CD4-positive, alpha-beta memory T cell (primary cell): ENCODE results near the gene AK5. TPM values are rescaled to one million over a fixed set of nuclear protein-coding genes. Genes with fewer than 3 reads are reported as not detected.

ENCODE experiments used
- CTCF ChIA-PET: fragments of 350-600 bp; sonication (Branson Sonifier 250); formaldehyde crosslinking; loops from one replicate; lab custom pipeline; 2021; ENCODE audit warnings: inconsistent platforms; ENCODE audit not compliant: partially characterized antibody; lab: Charles Lee
- POLR2A ChIA-PET: fragments of 350-600 bp; sonication (Branson Sonifier 250); formaldehyde crosslinking; loops from one replicate; lab custom pipeline; 2021; ENCODE audit not compliant: partially characterized antibody; lab: Charles Lee
- DNase-seq, 5 donors: peaks; one replicate each; pipeline versions ENCODE4 v3.0.0 to v3.0.0-alpha.2; 2020 to 2022; ENCODE audit warnings: mixed read lengths in 1 of 5
- H3K27ac ChIP-seq: one replicate; pipeline ENCODE4 v1.7.0; 2013; ENCODE audit warnings: low read depth, low read length
- H3K27me3 ChIP-seq: 2 replicates; pipeline ENCODE4 v1.7.0; 2013; ENCODE audit warnings: mild to moderate bottlenecking, low read length, moderate library complexity; ENCODE audit not compliant: insufficient read depth
- H3K36me3 ChIP-seq: 2 replicates; pipeline ENCODE4 v1.7.0; 2013; ENCODE audit warnings: mild to moderate bottlenecking, low read length, moderate library complexity; ENCODE audit not compliant: insufficient read depth
- H3K4me1 ChIP-seq: 2 replicates; pipeline ENCODE4 v1.7.0; 2013; ENCODE audit warnings: mild to moderate bottlenecking, low read length, moderate library complexity; ENCODE audit not compliant: insufficient read depth
- H3K4me3 ChIP-seq, 2 donors: one replicate each; pipeline ENCODE4 v1.7.0; 2013; ENCODE audit warnings: low read length in 2 of 2, mild to moderate bottlenecking in 1 of 2
- H3K9me3 ChIP-seq, 2 donors: one replicate each; pipeline ENCODE4 v1.7.0; 2013; ENCODE audit warnings: low read length in 2 of 2, control low read depth in 1 of 2; ENCODE audit not compliant: control insufficient read depth in 1 of 2
- H3K27ac Mint-ChIP-seq, 7 donors: one replicate each; pipeline ENCODE4 v1.8.0; 2020 to 2021; ENCODE audit warnings: mixed read lengths in 7 of 7, mild to moderate bottlenecking in 6 of 7, inconsistent platforms in 3 of 7, moderate library complexity in 3 of 7
- H3K27me3 Mint-ChIP-seq, 2 donors: one replicate each; pipeline ENCODE4 v1.8.0; 2020 to 2021; ENCODE audit warnings: mixed read lengths in 2 of 2
- H3K36me3 Mint-ChIP-seq, 2 donors: one replicate each; pipeline ENCODE4 v1.8.0; 2020 to 2021; ENCODE audit warnings: mixed read lengths in 2 of 2, inconsistent platforms in 1 of 2, mild to moderate bottlenecking in 1 of 2
- H3K4me1 Mint-ChIP-seq, 4 donors: one replicate each; pipeline ENCODE4 v1.8.0; 2020 to 2021; ENCODE audit warnings: mixed read lengths in 4 of 4, mild to moderate bottlenecking in 1 of 4
- H3K4me3 Mint-ChIP-seq, 8 donors: one replicate each; pipeline ENCODE4 v1.8.0; 2020 to 2021; ENCODE audit warnings: mixed read lengths in 8 of 8, mild to moderate bottlenecking in 7 of 8, moderate library complexity in 6 of 8, inconsistent platforms in 3 of 8
- H3K9me3 Mint-ChIP-seq, 8 donors: one replicate each; pipeline ENCODE4 v1.8.0; 2020 to 2021; ENCODE audit warnings: mixed read lengths in 8 of 8, mild to moderate bottlenecking in 5 of 8, inconsistent platforms in 3 of 8, moderate library complexity in 1 of 8
- intact Hi-C: fragments of 100-400 bp; cut with micrococcal nuclease; formaldehyde crosslinking; loops from one replicate; pipeline ENCODE4 v1.15.1; 2023
- polyA plus RNA-seq, 2 donors: library from polyadenylated mRNA; unstranded; fragments of 300-500 nt; fragmentation: Illumina TruSeq; gene quantifications; one replicate each; pipeline ENCODE4 v1.2.3, GENCODE V29; 2021
- total RNA-seq, 2 experiments: library from RNA; stranded (reverse); gene quantifications; one replicate each; pipeline ENCODE4 v1.2.3, GENCODE V29; 2021

AK5 gene
- total and polyA plus RNA-seq, 4 experiments from 2014 or later: 17.0 to 25.5 (median 19.3) TPM

DNA sequence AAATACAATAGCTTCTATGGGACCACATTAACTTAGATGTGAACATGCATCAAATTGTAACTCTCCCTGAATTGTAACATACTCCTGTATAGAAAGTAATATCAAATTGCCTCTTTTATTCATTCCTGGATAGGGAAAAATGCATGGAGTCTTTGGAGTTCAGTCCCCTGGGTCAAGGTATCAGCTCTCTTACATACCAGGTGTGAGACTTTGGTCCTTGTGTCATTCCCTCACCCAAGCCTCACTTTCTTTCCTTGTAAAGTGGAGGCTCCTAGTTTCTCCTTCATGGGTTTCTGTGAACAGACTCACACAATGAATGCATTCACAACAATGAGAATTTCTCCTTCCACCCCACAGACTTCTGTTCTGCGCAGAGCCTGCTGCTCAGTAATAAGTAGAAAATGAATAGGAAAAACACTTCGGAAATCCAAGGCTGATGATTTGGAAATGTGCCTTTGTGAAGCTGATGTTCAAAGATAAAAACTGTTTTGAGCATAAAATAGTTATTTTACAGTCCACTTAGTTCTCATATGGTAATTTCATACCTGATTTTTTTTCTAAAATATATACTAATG, 185.3 kb downstream of the AK5 start:
- H3K9me3 ChIP-seq: no peaks in the 10 kb centered on the region
- H3K27me3 Mint-ChIP-seq: no peaks in the 10 kb centered on the region
- H3K27me3 ChIP-seq: no peaks in the 10 kb centered on the region
- no peak overlapping the region for H3K27ac Mint-ChIP-seq
- no peak overlapping the region for H3K4me3 ChIP-seq
- no peaks in the 10 kb centered on the region for H3K9me3 Mint-ChIP-seq
- no peak overlapping the region for H3K27ac ChIP-seq
- no peaks in the 10 kb centered on the region for H3K36me3 Mint-ChIP-seq
- no peak overlapping the region for H3K4me3 Mint-ChIP-seq
- intact Hi-C loops: no loop called here
- no peaks in the 10 kb centered on the region for H3K36me3 ChIP-seq
- POLR2A ChIA-PET: no interaction called here
- H3K4me1 Mint-ChIP-seq: peaks cover 3 to 10% (median 7%) of the 10 kb centered on the region in 4 donors
- no peak for DNase-seq
- no peaks in the 10 kb centered on the region for H3K4me1 ChIP-seq
- CTCF ChIA-PET: no interaction called here

DNA sequence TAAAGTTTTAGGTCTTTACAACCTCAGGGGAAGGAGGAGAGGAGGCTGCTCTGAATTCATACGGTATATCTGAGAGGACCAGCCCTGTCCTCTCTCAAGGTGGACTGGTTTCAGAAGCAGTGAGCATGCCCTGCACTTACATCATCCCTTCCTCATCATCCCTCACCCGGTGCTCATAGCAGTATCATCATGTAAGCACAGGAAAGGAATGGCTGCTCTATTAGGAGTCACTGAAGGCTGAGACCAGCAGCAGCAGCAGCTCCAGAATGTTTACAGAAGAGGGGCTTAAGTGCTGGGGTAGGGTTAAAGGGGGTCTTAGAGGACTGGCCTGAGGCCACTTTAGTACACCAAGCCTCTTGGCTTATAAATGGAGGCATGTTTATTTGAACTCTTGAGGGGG, 185.9 kb downstream of the AK5 start:
- peak overlapping the region in 1 of 7 donors; percentile 10 for H3K27ac Mint-ChIP-seq
- peaks cover 3 to 10% (median 7%) of the 10 kb centered on the region in 4 donors for H3K4me1 Mint-ChIP-seq
- no peak overlapping the region for H3K4me3 Mint-ChIP-seq
- peaks cover under 1 to 1% of the 10 kb centered on the region in 2 donors for H3K36me3 Mint-ChIP-seq
- Histone ChIP-seq H3K27ac (no peak overlapping the region), H3K9me3 (no peaks in the 10 kb centered on the region), H3K27me3 (no peaks in the 10 kb centered on the region), H3K4me3 (no peak overlapping the region), H3K4me1 (no peaks in the 10 kb centered on the region), H3K36me3 (no peaks in the 10 kb centered on the region)
- ChIA-PET CTCF (no interaction called here), POLR2A (no interaction called here)
- no peak for DNase-seq
- no peaks in the 10 kb centered on the region for H3K27me3 Mint-ChIP-seq
- H3K9me3 Mint-ChIP-seq: peaks cover 0 to 1% (median under 1%) of the 10 kb centered on the region in 8 donors
- intact Hi-C loops: no loop called here

DNA sequence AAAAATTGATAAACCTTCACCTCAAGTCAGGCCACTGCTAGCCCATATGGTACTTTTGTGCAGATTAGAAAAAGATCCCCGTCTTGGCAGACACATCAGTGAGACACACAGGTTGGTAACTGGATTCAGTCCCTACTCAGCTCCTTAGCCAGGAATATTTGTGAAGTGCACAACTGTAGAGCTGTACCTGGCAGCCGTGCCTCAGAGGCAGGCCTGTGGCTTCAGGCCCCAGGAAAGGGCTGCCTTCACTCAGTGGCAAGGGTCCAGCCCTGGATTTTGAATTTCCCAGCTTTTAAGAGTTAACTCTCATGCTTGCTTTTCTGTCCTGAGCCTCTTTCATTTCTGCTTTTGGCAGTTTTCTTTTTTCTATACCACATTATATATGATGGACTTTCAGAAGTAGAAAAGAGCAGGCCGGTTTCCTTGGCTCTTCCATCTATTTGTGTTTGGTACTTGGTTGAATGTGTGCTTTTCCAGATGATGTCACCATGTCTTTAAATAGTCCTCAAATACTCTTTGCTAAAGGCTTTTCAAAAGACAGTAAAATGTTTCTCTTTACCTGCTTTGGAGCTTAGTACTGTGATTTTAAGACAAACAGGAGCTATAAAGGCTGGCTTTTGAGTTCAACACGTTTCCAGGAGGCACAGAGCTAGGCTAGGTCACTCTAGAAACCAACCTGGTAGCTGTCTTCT, 186.6 kb downstream of the AK5 start:
- Histone ChIP-seq H3K4me1 (no peaks in the 10 kb centered on the region), H3K36me3 (no peaks in the 10 kb centered on the region), H3K9me3 (no peaks in the 10 kb centered on the region), H3K27me3 (no peaks in the 10 kb centered on the region), H3K4me3 (no peak overlapping the region), H3K27ac (no peak overlapping the region)
- no peak overlapping the region for H3K4me3 Mint-ChIP-seq
- CTCF ChIA-PET: interaction anchor here (0.7 kb wide), 1 partner anchor 178 kb away, joined by 3 read pairs; no protein-coding TSS in a partner anchor
- intact Hi-C loops: no loop called here
- POLR2A ChIA-PET: no interaction called here
- peaks cover 2 to 3% of the 10 kb centered on the region in 2 donors for H3K36me3 Mint-ChIP-seq
- H3K27ac Mint-ChIP-seq: no peak overlapping the region
- no peaks in the 10 kb centered on the region for H3K27me3 Mint-ChIP-seq
- H3K4me1 Mint-ChIP-seq: peaks cover 3 to 10% (median 7%) of the 10 kb centered on the region in 4 donors
- DNase-seq: no peak
- peaks cover 0 to 4% (median 1%) of the 10 kb centered on the region in 8 donors for H3K9me3 Mint-ChIP-seq

DNA sequence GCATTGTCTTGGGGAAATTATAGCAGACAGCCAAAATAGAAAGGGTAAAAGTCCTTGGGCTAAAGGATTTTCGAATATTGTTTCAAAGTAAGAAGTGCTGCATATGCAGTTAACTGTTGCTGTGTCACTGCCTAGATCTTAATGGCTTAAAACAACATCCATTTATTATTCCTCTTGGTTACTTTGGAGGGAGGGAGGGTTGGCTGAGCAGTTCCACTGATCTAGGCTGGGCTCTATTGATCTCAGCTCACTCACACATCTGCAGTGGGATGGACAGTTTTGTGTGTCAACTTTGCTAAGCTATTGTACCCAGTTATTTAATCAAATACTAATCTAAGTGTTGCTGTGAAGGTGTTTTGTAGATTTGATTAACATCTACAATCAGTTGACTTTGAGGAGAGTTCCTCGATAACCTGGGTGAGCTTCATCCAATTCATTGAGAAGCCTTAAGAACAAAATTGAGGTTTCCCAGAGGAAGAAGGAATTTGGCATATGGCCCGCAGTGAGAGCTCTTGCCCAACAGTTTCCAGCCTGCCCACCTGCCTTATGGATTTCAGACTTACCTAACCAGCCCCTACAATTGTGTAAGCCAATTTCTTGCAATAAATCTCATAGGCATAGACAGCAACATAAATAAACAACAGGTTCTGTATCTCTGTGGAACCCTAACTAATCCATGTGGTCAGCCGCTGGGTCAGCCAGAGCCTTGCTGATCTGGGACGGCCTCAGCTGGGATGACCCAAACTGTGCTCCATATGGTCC, 187.3 kb downstream of the AK5 start:
- H3K4me3 ChIP-seq: no peak overlapping the region
- no peaks in the 10 kb centered on the region for H3K36me3 ChIP-seq
- H3K27ac ChIP-seq: no peak overlapping the region
- H3K27me3 Mint-ChIP-seq: peaks cover 0 to 3% of the 10 kb centered on the region in 2 donors
- peaks cover 2 to 6% of the 10 kb centered on the region in 2 donors for H3K36me3 Mint-ChIP-seq
- peaks cover 3 to 6% (median 4%) of the 10 kb centered on the region in 4 donors for H3K4me1 Mint-ChIP-seq
- intact Hi-C loops: no loop called here
- ChIA-PET CTCF (interaction anchor here (0.7 kb wide), 1 partner anchor 179 kb away, joined by 3 read pairs; no protein-coding TSS in a partner anchor), POLR2A (no interaction called here)
- H3K4me1 ChIP-seq: no peaks in the 10 kb centered on the region
- H3K27ac Mint-ChIP-seq: no peak overlapping the region
- DNase-seq: no peak
- no peak overlapping the region for H3K4me3 Mint-ChIP-seq
- H3K9me3 ChIP-seq: no peaks in the 10 kb centered on the region
- no peaks in the 10 kb centered on the region for H3K27me3 ChIP-seq
- H3K9me3 Mint-ChIP-seq: peaks cover 0 to 6% (median 1%) of the 10 kb centered on the region in 8 donors

DNA sequence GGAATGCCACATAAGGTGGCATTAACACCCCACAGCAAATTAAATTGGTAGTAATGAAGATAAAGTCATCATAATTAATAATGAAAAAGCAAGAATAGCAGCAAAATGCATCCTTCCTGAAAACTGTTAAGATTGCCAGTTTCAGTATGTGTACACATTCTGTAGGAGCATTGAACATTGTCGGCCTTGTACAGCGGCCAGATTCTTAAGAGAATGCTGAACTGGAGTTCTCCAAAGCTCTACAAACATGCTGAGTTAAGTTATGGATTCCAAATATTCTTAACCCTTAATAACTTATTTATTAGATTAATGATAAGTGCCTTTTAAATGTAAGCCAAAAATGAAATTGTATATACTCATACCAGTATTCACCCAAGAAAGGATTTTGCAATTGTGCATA, 189.9 kb downstream of the AK5 start:
- H3K4me3 Mint-ChIP-seq: no peak overlapping the region

DNA sequence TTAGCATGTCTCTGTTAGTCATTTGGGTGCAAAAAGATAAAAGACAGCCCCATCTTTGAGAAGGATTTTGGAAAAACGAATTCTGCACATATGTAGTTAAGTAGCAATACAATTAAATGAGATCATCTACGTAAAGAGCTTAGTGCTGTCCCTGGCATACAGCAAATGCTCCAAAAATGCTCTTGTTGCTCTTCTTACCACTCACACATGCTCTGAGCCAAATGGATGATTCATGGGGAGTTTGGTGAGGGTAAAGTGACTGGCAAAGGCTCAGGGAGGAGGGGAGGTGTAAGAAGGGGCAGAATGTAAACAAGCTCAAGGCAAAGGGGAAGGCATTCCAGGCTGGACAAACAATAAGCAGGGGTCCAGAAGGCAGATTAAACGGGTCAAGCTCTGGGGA, 191.9 kb downstream of the AK5 start:
- Histone ChIP-seq H3K27me3 (no peaks in the 10 kb centered on the region), H3K36me3 (no peaks in the 10 kb centered on the region), H3K27ac (no peak overlapping the region), H3K4me3 (no peak overlapping the region), H3K9me3 (no peaks in the 10 kb centered on the region), H3K4me1 (no peaks in the 10 kb centered on the region)
- intact Hi-C loops: no loop called here
- H3K9me3 Mint-ChIP-seq: peaks cover 0 to 6% (median 2%) of the 10 kb centered on the region in 8 donors
- CTCF ChIA-PET: interaction anchor here (0.9 to 1.6 kb wide), 2 partner anchors 14 to 31 kb away, joined by 3 to 4 read pairs; no protein-coding TSS in a partner anchor
- H3K36me3 Mint-ChIP-seq: peaks cover 2 to 27% of the 10 kb centered on the region in 2 donors
- POLR2A ChIA-PET: interaction anchor here (0.9 kb wide), 1 partner anchor 27 kb away, joined by 3 read pairs; no protein-coding TSS in a partner anchor
- H3K4me3 Mint-ChIP-seq: no peak overlapping the region
- DNase-seq: no peak
- no peak overlapping the region for H3K27ac Mint-ChIP-seq
- peaks cover 0 to 6% (median 3%) of the 10 kb centered on the region in 4 donors for H3K4me1 Mint-ChIP-seq
- peaks cover 0 to 3% of the 10 kb centered on the region in 2 donors for H3K27me3 Mint-ChIP-seq

More for the DNA sequence above, 189.9 kb downstream of the AK5 start:
- no peak overlapping the region for H3K27ac Mint-ChIP-seq
- no peaks in the 10 kb centered on the region for H3K36me3 ChIP-seq
- H3K4me3 ChIP-seq: no peak overlapping the region
- DNase-seq: no peak
- H3K4me1 Mint-ChIP-seq: peaks cover 0 to 3% (median 0%) of the 10 kb centered on the region in 4 donors
- H3K9me3 ChIP-seq: no peaks in the 10 kb centered on the region
- H3K4me1 ChIP-seq: no peaks in the 10 kb centered on the region
- intact Hi-C loops: no loop called here
- H3K9me3 Mint-ChIP-seq: peaks cover 0 to 6% (median 1%) of the 10 kb centered on the region in 8 donors
- ChIA-PET CTCF (no interaction called here), POLR2A (no interaction called here)
- no peaks in the 10 kb centered on the region for H3K27me3 ChIP-seq
- no peak overlapping the region for H3K27ac ChIP-seq
- H3K27me3 Mint-ChIP-seq: peaks cover 0 to 3% of the 10 kb centered on the region in 2 donors
- peaks cover 2 to 12% of the 10 kb centered on the region in 2 donors for H3K36me3 Mint-ChIP-seq

DNA sequence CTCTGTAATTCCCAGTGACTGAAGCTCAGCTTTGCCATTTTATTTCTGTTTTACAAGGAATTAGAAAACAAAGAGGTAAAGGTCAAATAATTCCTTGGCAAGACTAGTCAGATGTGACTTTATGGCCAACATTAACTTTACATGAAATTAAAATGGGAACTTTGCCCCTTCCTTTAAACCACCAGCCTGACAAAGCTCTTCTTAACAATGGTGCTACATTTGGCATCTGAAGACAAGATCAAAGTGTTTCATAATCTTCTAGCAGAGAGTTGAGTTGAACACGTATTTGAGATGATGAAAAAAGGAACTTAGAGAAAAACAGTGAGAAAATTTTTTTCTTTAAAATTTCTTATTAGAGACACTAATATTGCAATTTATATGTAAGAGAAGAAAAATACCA, 193.8 kb downstream of the AK5 start:
- Mint-ChIP-seq H3K27ac (no peak overlapping the region), H3K9me3 (peaks cover 0 to 7% (median 2%) of the 10 kb centered on the region in 8 donors), H3K27me3 (peaks cover 0 to 3% of the 10 kb centered on the region in 2 donors), H3K36me3 (peaks cover 2 to 32% of the 10 kb centered on the region in 2 donors), H3K4me1 (peaks cover 0 to 6% (median 3%) of the 10 kb centered on the region in 4 donors), H3K4me3 (no peak overlapping the region)
- DNase-seq: no peak
- Histone ChIP-seq H3K4me1 (no peaks in the 10 kb centered on the region), H3K36me3 (no peaks in the 10 kb centered on the region), H3K27me3 (no peaks in the 10 kb centered on the region), H3K9me3 (no peaks in the 10 kb centered on the region), H3K27ac (no peak overlapping the region), H3K4me3 (no peak overlapping the region)
- intact Hi-C loops: no loop called here
- POLR2A ChIA-PET: no interaction called here
- CTCF ChIA-PET: interaction anchor here (1.1 kb wide), 1 partner anchor 14 kb away, joined by 3 read pairs; no protein-coding TSS in a partner anchor
